Panc1 (cell line): ENCODE results near the gene SCAF8. TPM values are rescaled to one million over a fixed set of nuclear protein-coding genes. Genes with fewer than 3 reads are reported as not detected.
"Not testable (repeated sequence)": the region's sequence is repeated elsewhere in the genome, so short reads cannot be mapped to it uniquely, and the experiment has no call there.

Experiments
- ATAC-seq: fragments of 200-7000 bp; cut with Tn5 transposase; 2 replicates; pipeline ENCODE4 v1.9.1; 2020; ENCODE audit warnings: mild to moderate bottlenecking, moderate library complexity
- BruUV-seq: library from RNA; stranded (reverse); fragments of 400-500 nt; replicated peaks from 2 replicates; lab custom pipeline; 2021; lab: Mats Ljungman, UMichigan
- CTCF ChIA-PET: fragments of 300-600 bp; sonication (Branson Sonifier 250); formaldehyde crosslinking; loops from one replicate; lab custom pipeline; 2022; ENCODE audit warnings: antibody characterized with exemption; lab: Charles Lee
- POLR2A ChIA-PET: fragments of 300-600 bp; sonication (Branson Sonifier 250); formaldehyde crosslinking; loops from one replicate; lab custom pipeline; 2022; ENCODE audit warnings: antibody characterized with exemption; lab: Charles Lee
- DNase-seq: peaks from one replicate; pipeline ENCODE4 v3.0.0-alpha.2; 2010; ENCODE audit warnings: low read depth, low spot score
- H3K27ac ChIP-seq: 2 replicates; pipeline ENCODE4 v1.5.1; 2011; ENCODE audit warnings: mild to moderate bottlenecking, low read length, inconsistent platforms
- H3K27me3 ChIP-seq: fragments of 200-500 bp; sonication (Bioruptor generic); 2 replicates; pipeline ENCODE4 v1.6.0; 2014; ENCODE audit warnings: low read length, inconsistent platforms; ENCODE audit not compliant: control insufficient read depth, insufficient read depth
- H3K36me3 ChIP-seq: fragments of 200-500 bp; sonication (Bioruptor generic); 2 replicates; pipeline ENCODE4 v1.5.1; 2014; ENCODE audit warnings: inconsistent platforms, mild to moderate bottlenecking, low read length, moderate library complexity; ENCODE audit not compliant: control insufficient read depth, insufficient read depth
- H3K4me1 ChIP-seq: 2 replicates; pipeline ENCODE4 v1.5.1; 2011; ENCODE audit warnings: inconsistent platforms, mild to moderate bottlenecking, low read length, moderate library complexity; ENCODE audit not compliant: control insufficient read depth, insufficient read depth
- H3K4me3 ChIP-seq, 2 experiments: 2 replicates each; pipeline ENCODE4 v1.5.1; 2011 to 2012; ENCODE audit warnings: low read depth in 2 of 2, low read length in 2 of 2, mild to moderate bottlenecking in 2 of 2, inconsistent platforms in 1 of 2, moderate library complexity in 1 of 2
- H3K9me3 ChIP-seq: fragments of 200-500 bp; sonication (Bioruptor generic); 2 replicates; pipeline ENCODE4 v1.5.1; 2014; ENCODE audit warnings: low read depth, mild to moderate bottlenecking, inconsistent platforms, low read length, moderate library complexity; ENCODE audit not compliant: control insufficient read depth, insufficient read depth
- POLR2AphosphoS5 ChIP-seq: IDR thresholded peaks from 2 replicates; pipeline ENCODE4 v1.6.1; 2012; ENCODE audit warnings: mild to moderate bottlenecking, low read depth, low read length, moderate library complexity
- SIN3A ChIP-seq: IDR thresholded peaks from 2 replicates; pipeline ENCODE4 v1.6.1; 2012; ENCODE audit warnings: low read depth, mild to moderate bottlenecking, low read length, moderate library complexity, borderline replicate concordance; ENCODE audit not compliant: insufficient read depth
- TCF7L2 ChIP-seq: IDR thresholded peaks from 2 replicates; pipeline ENCODE4 v1.6.1; 2011; ENCODE audit warnings: mild to moderate bottlenecking, low read depth, low read length, inconsistent platforms
- in situ Hi-C: cut with HindIII; loops from 2 replicates; pipeline ENCODE4 v1.10.0; 2016; ENCODE audit warnings: low sequenced_read_pairs, low pct_unique_long_range_greater_than_20kb
- intact Hi-C: fragments of 100-400 bp; cut with micrococcal nuclease; formaldehyde crosslinking; loops from one replicate; pipeline ENCODE4 v1.10.0; 2022; ENCODE audit not compliant: unreplicated experiment
- total RNA-seq: library from RNA; stranded (reverse); gene quantifications from one replicate; pipeline ENCODE4 v1.2.1, GENCODE V29; 2021; ENCODE audit not compliant: unreplicated experiment
- TF ChIP-seq, protein P1 (sequence below), 2 experiments: IDR thresholded peaks; 2 replicates each; pipeline ENCODE4 v1.6.1; 2011 to 2012; ENCODE audit warnings: low read depth in 2 of 2, control low read depth in 1 of 2, low read length in 1 of 2, mild to moderate bottlenecking in 1 of 2, moderate library complexity in 1 of 2; ENCODE audit not compliant: insufficient read depth in 1 of 2
- TF ChIP-seq, protein P2 (sequence below): fragments of 450-650 bp; IDR thresholded peaks from 2 replicates; pipeline ENCODE4 v1.5.1; 2017; ENCODE audit warnings: mild to moderate bottlenecking

SCAF8 gene
- total RNA-seq, 1 experiment from 2014 or later, result 38.9 TPM

DNA sequence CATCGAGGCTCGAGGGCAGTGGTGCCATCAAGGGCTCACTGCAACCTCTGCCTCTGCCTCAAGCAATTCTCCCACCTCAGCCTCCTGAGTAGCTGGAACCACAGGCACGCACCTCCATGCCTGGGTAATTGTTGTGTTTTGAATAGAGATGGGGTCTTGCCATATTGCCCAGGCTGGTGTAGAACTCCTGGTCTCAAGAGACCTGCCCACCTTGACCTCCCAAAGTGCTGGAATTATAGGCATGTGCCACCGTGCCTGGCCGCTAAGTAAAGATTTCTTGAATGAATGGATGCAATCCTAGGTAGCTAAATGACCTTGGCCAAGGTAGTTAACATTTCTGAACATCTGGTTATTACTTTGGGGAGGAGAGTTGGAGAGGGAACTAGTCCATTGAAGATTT lies 7.4 kb downstream of the SCAF8 start:
- no peak overlapping the region for H3K4me3 ChIP-seq
- BruUV-seq, result no TSS peak
- TF ChIP-seq SIN3A (no peak), TCF7L2 (no peak), POLR2AphosphoS5 (no peak)
- TF ChIP-seq, protein P1, sequence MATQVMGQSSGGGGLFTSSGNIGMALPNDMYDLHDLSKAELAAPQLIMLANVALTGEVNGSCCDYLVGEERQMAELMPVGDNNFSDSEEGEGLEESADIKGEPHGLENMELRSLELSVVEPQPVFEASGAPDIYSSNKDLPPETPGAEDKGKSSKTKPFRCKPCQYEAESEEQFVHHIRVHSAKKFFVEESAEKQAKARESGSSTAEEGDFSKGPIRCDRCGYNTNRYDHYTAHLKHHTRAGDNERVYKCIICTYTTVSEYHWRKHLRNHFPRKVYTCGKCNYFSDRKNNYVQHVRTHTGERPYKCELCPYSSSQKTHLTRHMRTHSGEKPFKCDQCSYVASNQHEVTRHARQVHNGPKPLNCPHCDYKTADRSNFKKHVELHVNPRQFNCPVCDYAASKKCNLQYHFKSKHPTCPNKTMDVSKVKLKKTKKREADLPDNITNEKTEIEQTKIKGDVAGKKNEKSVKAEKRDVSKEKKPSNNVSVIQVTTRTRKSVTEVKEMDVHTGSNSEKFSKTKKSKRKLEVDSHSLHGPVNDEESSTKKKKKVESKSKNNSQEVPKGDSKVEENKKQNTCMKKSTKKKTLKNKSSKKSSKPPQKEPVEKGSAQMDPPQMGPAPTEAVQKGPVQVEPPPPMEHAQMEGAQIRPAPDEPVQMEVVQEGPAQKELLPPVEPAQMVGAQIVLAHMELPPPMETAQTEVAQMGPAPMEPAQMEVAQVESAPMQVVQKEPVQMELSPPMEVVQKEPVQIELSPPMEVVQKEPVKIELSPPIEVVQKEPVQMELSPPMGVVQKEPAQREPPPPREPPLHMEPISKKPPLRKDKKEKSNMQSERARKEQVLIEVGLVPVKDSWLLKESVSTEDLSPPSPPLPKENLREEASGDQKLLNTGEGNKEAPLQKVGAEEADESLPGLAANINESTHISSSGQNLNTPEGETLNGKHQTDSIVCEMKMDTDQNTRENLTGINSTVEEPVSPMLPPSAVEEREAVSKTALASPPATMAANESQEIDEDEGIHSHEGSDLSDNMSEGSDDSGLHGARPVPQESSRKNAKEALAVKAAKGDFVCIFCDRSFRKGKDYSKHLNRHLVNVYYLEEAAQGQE (IDR thresholded peaks at IDR 0.05; ENCODE audit: insufficient read depth in 1 of 2, low read depth in 2 of 2, low read length in 1 of 2), result no peak
- TF ChIP-seq, protein P2, sequence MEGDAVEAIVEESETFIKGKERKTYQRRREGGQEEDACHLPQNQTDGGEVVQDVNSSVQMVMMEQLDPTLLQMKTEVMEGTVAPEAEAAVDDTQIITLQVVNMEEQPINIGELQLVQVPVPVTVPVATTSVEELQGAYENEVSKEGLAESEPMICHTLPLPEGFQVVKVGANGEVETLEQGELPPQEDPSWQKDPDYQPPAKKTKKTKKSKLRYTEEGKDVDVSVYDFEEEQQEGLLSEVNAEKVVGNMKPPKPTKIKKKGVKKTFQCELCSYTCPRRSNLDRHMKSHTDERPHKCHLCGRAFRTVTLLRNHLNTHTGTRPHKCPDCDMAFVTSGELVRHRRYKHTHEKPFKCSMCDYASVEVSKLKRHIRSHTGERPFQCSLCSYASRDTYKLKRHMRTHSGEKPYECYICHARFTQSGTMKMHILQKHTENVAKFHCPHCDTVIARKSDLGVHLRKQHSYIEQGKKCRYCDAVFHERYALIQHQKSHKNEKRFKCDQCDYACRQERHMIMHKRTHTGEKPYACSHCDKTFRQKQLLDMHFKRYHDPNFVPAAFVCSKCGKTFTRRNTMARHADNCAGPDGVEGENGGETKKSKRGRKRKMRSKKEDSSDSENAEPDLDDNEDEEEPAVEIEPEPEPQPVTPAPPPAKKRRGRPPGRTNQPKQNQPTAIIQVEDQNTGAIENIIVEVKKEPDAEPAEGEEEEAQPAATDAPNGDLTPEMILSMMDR, result no peak
- CTCF ChIA-PET, result no interaction called here
- no peaks in the 10 kb centered on the region for H3K9me3 ChIP-seq
- POLR2A ChIA-PET, result no interaction called here
- no peaks in the 10 kb centered on the region for H3K27me3 ChIP-seq
- H3K4me1 ChIP-seq, result peaks cover 29% of the 10 kb centered on the region
- ATAC-seq (no peak), DNase-seq (no peak)
- peaks cover 4% of the 10 kb centered on the region; the same call in 1 of the 2 replicates for H3K36me3 ChIP-seq
- intact Hi-C loops, result no loop called here
- in situ Hi-C loops, result no loop called here
- no peak overlapping the region for H3K27ac ChIP-seq

DNA sequence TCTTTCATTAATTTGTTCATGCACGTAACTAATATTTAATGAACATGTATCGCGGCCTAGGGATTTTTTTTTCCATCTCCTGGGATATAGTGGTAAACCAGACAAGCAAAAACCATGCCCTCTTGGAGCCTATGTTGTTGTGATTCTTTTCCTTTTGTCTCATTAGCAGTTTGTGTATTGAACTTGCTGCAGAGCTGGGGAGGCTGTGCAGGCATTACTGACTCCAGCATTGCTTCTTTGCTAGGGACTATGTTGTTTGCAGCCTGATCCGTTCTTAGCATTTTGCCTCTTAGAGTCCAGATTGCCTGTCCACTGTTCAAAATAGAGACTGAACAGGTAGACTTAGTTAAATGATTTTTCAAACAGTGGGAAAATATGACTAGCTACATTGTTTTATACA lies 9.7 kb downstream of the SCAF8 start:
- H3K27me3 ChIP-seq, result no peaks in the 10 kb centered on the region
- CTCF ChIA-PET, result no interaction called here
- H3K9me3 ChIP-seq, result no peaks in the 10 kb centered on the region
- no peak overlapping the region for H3K27ac ChIP-seq
- H3K4me3 ChIP-seq, result no peak overlapping the region
- intact Hi-C loops, result no loop called here
- H3K36me3 ChIP-seq, result no peaks in the 10 kb centered on the region
- peaks cover 28% of the 10 kb centered on the region for H3K4me1 ChIP-seq
- BruUV-seq, result no TSS peak
- no peak for DNase-seq
- TF ChIP-seq, protein P2, result no peak
- TF ChIP-seq, protein P1 (IDR thresholded peaks at IDR 0.05; ENCODE audit: insufficient read depth in 1 of 2, low read depth in 2 of 2, low read length in 1 of 2), result no peak
- no peak for TF ChIP-seq SIN3A
- no peak for TF ChIP-seq POLR2AphosphoS5
- no peak for TF ChIP-seq TCF7L2
- POLR2A ChIA-PET, result no interaction called here
- no peak for ATAC-seq
- in situ Hi-C loops, result no loop called here

DNA sequence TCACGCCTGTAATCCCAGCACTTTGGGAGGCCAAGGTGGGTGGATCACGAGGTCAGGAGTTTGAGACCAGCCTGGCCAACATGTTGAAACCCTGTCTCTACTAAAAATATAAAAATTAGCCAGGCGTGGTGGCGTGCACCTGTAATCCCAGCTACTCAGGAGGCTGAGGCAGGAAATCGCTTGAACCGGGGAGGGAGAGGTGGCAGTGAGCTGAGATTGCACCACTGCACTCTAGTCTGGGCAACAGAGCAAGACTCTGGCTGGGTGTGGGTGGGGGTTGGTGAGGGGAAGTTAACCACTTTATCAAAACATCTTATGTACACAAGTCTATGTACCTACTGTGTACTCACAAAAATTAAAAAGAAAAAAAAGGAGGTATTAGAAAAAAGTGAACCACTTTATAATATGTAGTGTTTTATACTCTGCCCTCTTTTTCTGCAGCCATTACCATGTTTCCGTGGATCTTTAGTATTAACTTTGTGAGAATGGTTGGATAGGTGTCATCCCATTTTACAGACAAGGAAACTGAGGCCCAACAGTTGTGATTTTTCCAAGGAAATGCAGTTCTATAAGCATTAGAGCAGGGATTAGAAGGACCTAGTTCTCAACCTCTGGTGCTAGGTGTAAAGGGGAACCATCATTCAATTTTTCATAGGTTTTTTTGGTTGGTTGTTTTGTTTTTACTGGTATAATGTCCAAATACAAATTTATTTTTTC lies 11.0 kb downstream of the SCAF8 start:
- H3K4me3 ChIP-seq, in situ Hi-C loops, ATAC-seq, H3K27ac ChIP-seq, intact Hi-C loops, H3K27me3 ChIP-seq, H3K9me3 ChIP-seq, H3K36me3 ChIP-seq, POLR2A ChIA-PET, BruUV-seq, DNase-seq: not testable (repeated sequence)
- H3K4me1 ChIP-seq, result peaks cover 19% of the 10 kb centered on the region
- CTCF ChIA-PET, result interaction anchor here (0.6 kb wide), 1 partner anchor 87 kb away, joined by 6 read pairs; no protein-coding TSS in a partner anchor
